Fibroblast of villous mesenchyme (primary cell): ENCODE measurements around the gene EML5. TPM values are rescaled to one million over a fixed set of nuclear protein-coding genes. Genes with fewer than 3 reads are reported as not detected.

Experiments
- DNase-seq: peaks from one replicate; pipeline ENCODE4 v3.0.0-alpha.2; 2010; ENCODE audit warnings: low read depth
- H3K4me3 ChIP-seq: 2 replicates; pipeline ENCODE4 v1.5.1; 2011; ENCODE audit warnings: low read depth, mild to moderate bottlenecking, low read length
- CTCF ChIP-seq: IDR thresholded peaks from 2 replicates; pipeline ENCODE4 v1.5.1; 2012; ENCODE audit warnings: low read depth, mild to moderate bottlenecking, low read length; ENCODE audit not compliant: insufficient read depth
- total RNA-seq: library from RNA; depleted of rRNA; stranded (reverse); fragments of >200 nt; gene quantifications from 2 replicates; pipeline ENCODE4 v1.2.3, GENCODE V29; 2012

Gene EML5
- total RNA-seq, 1 donor = 0.86 TPM

- no peak overlapping the region for H3K4me3 ChIP-seq
- DNase-seq = peak; percentile 8
- TF ChIP-seq CTCF = no peak
Measured at GRCh38 chr14:88746052-88746451, 46.7 kb downstream of the EML5 start.

DNA sequence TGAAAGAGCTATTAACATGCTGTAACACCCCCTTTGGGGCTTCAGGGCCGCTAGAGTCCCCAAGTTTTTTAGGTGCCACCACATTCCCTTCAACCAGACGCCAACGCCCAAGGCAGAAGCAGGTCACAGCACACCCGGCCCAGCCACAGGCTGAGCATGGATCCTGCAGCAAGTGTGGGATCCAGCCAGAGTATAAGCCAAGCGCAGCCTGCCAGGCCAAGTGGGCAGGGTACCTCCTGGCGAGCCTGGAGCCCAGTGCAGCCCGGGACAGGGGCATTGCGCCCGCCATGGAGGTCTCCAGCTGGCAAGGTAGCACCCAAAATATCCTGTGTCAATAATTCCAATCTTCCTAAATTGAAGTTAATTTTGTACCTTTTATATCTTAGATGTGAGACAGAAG lies 55.5 kb downstream of the EML5 start:
- no peak for TF ChIP-seq CTCF
- DNase-seq = no peak
- no peak overlapping the region for H3K4me3 ChIP-seq

DNA sequence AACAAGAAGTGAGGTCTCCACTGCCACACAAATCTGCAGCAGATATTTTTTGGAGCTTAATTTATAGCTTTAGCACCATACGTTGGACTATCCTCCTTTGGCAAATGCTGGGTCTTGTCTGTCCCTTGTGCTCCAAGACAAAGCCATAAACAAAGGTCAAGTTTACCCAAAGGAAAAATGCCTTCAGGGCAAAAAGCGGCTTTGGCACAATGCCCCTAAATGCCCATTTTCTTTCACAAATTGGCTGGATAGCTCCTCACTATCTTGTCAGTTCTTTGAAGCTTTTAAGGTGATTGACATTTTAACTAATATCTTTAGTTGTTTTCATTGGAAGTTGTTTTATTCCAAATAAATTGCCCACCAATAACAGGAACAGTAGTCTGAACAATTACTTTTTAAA lies 59.6 kb downstream of the EML5 start:
- no peak for DNase-seq
- no peak for TF ChIP-seq CTCF
- H3K4me3 ChIP-seq = no peak overlapping the region

GRCh38 chr14:88729159-88729558 lies 63.6 kb downstream of the EML5 start:
- no peak overlapping the region for H3K4me3 ChIP-seq
- DNase-seq = no peak
- peak; percentile 34 for TF ChIP-seq CTCF

GRCh38 chr14:88727057-88727456 lies 65.7 kb downstream of the EML5 start:
- TF ChIP-seq CTCF = no peak
- no peak overlapping the region for H3K4me3 ChIP-seq

GRCh38 chr14:88710709-88711108 lies 82.0 kb downstream of the EML5 start:
- no peak for TF ChIP-seq CTCF
- no peak for DNase-seq
- no peak overlapping the region for H3K4me3 ChIP-seq

More at GRCh38 chr14:88727057-88727456, 65.7 kb downstream of the EML5 start:
- no peak for DNase-seq

DNA sequence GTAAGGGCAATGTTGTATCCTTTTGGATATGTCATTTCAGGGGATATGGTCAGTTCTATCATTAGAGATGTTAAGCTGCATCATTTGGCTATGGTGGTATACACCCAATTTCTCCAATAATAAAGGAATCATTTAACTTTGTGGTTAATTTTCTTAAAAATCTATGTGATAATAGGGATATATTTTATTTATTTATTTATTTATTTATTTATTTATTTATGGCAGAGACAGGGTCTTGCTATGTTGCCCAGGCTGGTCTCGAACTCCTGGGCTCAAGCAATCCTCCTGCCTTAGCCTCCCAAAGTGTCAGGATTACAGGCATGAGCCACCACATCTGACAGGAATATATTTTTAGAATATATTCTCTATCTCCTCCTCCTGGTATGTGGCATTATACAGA lies 85.7 kb downstream of the EML5 start:
- DNase-seq = no peak
- no peak overlapping the region for H3K4me3 ChIP-seq
- TF ChIP-seq CTCF = no peak
